HG03135 (cell line): ENCODE measurements around the gene FERMT2.
"Not testable (repeated sequence)": the region's sequence is repeated elsewhere in the genome, so short reads cannot be mapped to it uniquely, and the experiment has no call there.

Source experiments
- ATAC-seq: cut with Tn5 transposase; IDR thresholded peaks from one replicate; pipeline ENCODE4 v1.9.1; 2021; ENCODE audit warnings: mild to moderate bottlenecking, moderate library complexity; ENCODE audit not compliant: unreplicated experiment

Gene FERMT2

DNA sequence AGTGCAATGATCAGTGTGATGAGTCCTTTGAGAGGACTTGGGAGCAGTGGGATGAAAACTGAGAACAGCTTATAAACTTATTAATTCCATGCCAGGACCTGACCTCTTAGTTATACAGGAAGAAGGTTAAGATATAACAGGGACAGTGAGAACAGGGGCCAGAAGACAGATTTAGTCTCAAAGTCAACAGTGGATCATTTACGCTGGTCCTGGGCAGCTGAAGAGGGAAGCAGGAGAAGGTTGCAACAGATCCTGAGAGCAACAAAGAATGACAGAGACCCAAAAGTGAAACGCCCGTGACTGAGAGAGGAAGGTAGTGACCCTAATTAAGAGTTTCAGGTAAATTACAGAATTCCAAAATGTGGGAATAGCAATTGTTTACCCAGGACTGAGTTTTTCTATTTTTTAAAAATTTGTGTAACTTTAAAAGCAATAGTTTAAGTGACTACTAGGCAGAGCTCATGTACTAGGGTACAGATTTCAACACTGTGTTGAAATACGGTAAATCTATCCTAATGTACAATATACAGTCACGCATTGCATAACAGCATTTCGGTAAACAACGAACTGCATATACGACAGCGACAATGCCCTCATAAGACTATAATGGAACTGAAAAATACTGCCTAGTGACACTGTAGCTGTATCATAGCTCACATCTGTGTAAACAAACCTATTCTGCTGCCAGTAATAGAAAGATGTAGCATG, 81.8 kb downstream of the FERMT2 start:
- ATAC-seq: no peak

DNA sequence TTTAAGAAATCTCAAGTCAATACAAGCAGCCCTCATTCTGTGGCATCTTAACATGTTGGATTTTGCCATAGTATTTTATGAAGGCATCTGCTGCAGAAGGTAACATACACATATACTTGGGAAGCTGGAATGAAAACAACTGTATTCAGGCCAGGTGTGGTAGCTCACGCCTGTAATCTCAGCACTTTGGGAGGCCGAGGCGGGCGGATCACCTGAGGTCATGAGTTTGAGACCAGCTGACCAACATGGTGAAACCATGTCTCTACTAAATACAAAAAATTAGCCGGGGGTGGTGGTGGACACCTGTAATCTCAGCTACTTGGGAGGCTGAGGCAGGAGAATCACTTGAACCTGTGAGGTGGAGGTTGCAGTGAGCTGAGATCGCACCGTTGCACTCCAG, 86.0 kb downstream of the FERMT2 start:
- not testable (repeated sequence) for ATAC-seq

DNA sequence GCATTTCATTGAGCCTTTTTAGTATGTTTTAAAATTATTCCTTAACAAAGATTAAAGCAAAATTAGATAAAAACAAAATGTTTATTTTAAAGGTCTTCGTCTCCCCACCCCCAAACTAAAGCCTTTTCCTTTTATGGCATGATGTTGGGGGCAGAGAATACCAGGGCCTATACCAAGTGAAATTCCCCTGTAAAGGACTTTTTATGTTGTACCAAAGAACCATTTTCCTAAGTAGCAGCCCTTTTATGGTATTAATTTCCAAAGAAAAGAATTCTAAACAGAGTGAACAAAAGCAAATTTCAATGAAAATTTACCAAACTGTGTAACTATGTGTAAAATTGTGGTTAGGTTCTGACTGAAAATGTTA, 87.5 kb downstream of the FERMT2 start:
- ATAC-seq: no peak

DNA sequence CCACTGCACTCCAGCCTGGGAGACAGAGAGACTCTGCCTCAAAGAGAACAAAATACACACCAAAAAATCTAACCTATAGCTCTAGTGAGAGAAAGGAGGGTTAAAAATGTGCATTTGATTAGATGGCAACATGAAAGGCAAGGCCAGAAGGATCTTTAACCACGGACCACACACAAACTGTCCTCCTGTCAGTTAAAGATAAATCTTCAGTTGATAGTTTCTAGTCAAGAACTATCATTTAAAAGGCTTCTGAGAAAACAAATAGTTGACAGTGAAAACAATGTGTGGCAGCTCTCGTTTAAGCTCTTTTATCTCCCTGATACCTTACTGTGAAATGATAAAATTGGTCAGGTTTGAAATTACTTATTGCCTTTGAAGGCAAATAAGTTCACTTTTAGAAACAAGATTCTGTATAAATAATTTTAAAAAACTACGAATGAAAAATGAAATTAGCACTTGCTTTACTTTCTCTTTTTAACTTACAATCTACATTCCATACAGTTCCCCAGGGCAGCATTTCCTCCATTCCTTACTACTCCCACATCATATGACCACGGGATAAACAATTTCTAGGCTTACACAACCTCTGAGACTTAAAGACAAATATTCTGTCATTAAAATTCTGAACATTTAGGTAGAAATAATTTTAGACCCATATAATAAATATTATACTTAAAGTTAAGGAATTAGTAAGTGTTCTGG, 88.1 kb downstream of the FERMT2 start:
- ATAC-seq: no peak

DNA sequence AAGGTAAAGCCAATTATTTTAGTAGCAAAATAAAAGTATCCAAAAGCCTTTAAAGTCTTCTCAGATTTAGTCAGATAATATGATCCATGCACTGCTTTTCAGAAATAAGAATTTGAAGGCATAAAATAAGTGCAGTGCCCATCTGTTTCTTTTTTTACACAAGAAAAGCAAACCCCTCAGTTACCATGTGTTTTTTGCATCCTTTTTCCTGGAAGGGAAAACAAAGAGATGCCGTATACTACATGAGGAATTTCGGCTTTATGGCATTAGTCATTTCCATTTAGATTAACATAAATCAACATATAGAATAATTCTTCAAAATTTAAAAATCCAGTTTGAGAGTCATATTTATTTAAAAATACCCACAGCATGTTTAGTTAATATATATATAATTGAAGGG, 89.4 kb downstream of the FERMT2 start:
- no peak for ATAC-seq

- ATAC-seq: no peak
Measured at GRCh38 chr14:52860910-52861309, 89.9 kb downstream of the FERMT2 start.

GRCh38 chr14:52860209-52860608, 90.6 kb downstream of the FERMT2 start:
- ATAC-seq: no peak

DNA sequence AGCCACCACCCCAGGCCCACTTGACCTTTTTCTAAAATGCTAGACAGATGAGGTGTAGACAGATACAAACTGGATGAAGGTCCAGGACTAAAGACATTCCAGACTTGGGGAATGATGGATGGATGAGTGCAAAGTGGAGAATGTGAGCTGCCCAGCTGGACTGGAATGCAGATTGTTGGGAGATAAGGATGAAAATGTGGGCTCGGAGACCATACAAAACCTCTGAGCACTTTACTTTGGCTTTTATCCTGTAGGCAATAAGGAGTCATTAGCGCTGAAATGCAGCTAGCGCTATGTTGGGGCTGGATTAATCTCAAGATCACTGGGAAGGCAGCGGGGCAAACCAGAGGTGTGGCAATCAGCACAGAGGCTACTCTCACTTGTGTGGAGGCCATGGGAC, 94.7 kb downstream of the FERMT2 start:
- no peak for ATAC-seq

DNA sequence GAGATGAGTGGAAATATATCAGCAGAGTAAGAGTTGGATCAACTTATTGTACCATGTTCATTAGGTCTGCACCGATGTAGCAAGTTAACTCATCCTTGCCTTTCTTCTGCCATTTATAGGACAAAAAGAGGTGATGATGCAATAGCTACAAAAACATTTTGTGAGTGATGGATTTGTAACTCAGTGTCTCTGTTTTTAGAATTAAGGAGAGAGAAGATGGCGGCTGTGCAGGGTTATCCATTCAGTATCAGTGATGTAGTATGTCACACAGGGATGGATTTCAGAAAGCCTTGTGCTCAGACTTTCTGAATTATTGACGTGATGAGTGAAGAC, 97.4 kb downstream of the FERMT2 start:
- ATAC-seq: no peak

DNA sequence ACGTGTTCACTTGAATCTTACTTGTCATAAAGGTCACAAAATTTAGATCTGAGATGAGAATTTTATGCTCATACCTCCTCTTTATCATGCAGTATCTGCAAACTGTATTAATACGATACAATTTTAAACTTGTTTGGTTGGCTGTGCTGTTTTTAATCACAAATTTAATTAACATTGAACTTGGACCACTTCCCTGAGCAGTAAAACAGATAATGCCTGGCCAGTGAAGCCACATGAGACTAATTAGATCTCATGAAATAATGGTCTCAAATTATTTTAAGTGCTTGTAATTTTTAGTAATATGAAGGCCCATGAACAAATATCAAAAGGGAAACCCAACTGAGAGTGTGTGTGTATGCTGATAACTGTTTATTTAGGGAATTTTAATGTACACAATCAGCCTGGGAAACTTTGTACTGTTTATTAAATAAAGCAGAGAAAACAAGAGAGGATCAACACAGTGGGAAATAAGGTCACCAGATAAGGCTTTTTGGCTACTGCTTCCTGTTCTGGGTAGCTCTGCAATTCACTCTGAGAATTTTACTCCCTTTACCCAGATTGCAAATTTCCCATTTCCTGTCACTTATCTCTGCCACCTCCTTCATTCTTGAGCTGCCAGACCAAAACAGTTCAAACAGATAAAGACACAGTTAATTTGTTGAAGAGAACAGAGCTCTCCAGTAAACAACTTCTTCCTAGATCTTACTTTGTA, 97.9 kb downstream of the FERMT2 start:
- no peak for ATAC-seq

DNA sequence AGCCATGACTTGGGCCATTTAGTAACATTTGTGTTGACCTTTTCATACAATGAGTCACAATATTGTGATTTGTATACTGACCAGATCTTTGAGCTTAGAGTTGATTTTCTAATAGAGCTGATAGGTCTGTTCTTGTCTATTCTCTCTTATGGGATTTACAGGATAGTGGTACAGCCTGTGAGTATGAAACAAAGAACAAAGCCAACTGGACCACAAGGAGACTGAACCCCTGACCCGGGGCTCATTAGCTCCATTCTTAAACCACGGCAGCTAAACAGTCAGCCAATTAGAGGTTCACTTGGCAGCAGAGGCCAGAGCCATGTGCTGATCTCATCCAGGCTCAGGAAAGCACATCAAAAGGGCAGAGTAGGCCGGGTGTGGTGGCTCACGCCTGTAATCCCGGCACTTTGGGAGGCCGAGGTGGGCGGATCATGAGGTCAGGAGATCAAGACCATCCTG, 100.4 kb downstream of the FERMT2 start:
- no peak for ATAC-seq

DNA sequence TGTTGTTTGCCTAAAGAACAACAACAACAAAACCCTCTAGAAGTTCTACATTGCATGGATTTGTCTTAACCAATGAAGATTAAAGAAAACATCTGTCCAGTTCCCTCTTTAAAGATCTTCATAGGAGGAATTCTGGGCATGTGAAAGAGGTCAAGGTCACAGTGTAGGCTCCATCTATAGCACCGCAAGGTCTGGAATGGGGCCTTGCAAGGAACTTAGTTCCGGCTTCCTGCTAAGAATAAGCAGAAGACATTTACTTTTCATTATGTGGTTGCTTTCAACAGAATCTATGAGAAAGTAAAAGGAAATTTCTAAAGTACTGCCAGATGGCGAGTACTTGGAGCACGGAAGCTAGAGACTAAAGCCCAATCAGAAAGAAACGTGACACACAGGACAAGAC, 102.2 kb downstream of the FERMT2 start:
- no peak for ATAC-seq

DNA sequence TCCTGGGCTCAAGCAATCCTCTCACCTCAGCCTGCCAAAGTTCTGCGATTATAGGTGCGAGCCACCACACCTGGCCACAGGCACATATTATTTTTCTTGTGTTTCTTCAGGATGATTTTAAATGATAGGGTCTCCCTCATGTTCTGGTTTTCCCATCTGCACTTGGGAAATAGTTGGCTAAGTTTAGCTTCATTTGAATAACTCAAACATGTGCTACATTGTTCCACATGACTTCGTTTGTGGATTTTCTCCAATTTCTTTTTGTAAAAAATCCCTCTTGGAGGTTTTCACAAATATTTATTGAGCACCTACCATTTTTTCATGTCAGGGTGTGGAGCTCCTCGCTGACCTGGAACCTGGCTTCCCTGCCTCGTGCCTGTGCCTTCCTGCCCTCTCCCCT, 104.3 kb downstream of the FERMT2 start:
- ATAC-seq: no peak

- no peak for ATAC-seq
Measured at GRCh38 chr14:52845081-52845480, 105.8 kb downstream of the FERMT2 start.

DNA sequence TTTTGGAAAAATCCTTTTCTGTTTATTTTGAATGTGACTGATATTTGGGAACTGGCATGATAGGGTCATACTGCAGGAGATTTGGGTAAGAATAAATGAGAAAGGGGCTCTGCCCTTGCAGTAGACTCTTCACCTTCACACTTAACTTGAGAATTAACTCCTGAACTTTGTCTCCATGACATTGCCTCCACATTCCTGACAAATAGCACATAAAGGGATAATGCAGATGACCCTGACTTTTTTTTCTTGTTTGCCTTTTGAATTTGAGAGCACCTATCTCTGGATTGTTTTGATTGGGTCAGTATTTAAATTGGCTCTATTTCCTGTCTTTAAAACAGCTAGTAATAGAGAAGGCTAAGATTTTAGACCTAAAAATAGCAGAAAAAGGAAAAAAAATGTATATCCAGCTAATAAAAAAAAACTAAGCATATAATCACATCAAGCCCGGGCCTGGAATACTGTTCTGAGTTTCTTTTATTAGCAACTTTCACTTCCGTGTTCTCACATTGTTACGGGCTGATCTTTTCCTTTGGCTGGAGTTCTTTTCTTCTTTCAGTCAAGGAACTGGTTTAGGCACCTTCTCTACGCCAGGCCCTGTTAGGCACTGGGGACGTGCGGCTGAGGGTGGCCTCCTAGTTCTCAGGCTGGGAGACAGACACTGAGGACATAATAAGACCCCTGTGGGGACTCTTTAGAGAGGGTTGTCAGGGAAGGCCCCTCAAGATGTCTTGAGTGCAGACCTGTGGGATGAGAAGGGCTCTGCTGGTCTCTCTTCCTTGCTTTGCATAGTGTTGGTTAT, 106.4 kb downstream of the FERMT2 start:
- no peak for ATAC-seq

DNA sequence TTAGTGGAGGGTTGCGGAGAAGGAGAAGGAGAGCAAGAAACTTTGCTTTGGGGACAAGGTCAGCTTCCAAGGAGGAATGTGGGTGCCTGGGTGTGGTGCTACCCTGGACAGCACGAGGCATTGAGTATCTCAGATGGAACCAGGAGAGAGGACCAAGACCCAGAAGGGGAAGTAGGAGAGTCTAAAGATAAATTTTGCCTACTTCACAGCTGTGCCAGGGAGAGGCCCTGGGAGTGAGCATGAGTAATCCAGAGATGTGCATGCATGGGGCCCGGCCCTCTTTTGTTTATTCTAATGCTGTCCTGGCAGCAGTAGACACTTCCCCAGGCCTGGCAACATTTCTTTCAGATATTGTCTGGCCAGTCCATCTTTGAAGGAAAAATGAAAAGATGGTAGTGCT, 110.0 kb downstream of the FERMT2 start:
- no peak for ATAC-seq

GRCh38 chr14:52837451-52837850, 113.4 kb downstream of the FERMT2 start:
- no peak for ATAC-seq

GRCh38 chr14:52836063-52836462, 114.8 kb downstream of the FERMT2 start:
- no peak for ATAC-seq

- ATAC-seq: no peak
Measured at GRCh38 chr14:52835122-52835903, 115.5 kb downstream of the FERMT2 start.

DNA sequence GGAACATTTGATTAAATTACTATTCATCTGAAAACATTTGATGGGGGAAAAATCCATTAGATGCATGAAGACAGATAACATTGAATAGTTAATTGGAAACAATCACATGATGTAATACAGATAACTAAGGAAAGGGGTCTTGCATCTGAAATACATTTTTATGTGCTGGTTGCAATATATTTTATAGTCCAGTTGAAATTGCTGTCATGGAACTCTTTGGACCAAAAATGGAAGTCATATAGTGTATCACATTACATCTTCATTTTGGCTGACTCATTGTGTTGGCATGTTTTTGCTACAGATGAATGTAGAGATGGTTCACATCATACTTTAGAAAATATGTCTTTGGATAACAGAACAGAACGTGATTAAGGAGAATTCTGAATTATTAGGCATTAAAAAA, 116.4 kb downstream of the FERMT2 start:
- no peak for ATAC-seq

DNA sequence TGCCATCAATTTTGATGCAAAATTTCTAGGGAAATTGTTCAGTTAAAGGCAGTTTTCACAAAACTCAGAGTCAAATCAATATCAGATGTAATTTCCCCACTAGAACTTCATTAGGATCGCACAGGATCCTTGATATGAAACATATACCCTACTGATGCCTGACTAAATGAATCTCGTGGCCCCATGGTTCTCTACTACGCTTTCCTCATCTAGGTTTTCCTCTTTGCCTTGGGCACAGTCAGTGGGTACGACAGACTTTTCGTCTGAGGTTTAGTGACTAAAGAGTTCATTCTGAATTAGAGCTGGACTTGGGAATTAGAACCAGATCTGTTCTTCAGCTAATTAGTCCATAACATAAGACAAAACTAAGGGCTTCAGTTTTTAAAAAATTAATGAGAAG, 117.0 kb downstream of the FERMT2 start:
- ATAC-seq: no peak
